K562 (cell line): Measurements from ENCODE around the gene ADTRP. TPM values are rescaled to one million over a fixed set of nuclear protein-coding genes. Genes with fewer than 3 reads are reported as not detected.

Experiments used
- ATAC-seq: fragments of 200-7000 bp; cut with Tn5 transposase; 3 replicates; pipeline ENCODE4 v1.9.1; 2020; ENCODE audit warnings: moderate library complexity
- BruUV-seq: library from RNA; stranded (reverse); fragments of 400-500 nt; replicated peaks from 2 replicates; lab custom pipeline; 2021; lab: Mats Ljungman, UMichigan
- CTCF ChIA-PET: fragments of 300-600 bp; formaldehyde crosslinking; extraction: SDS; loops from one replicate; lab custom pipeline; 2021; ENCODE audit warnings: low intra/inter-chr PET ratio; lab: Yijun Ruan, JAX
- POLR2A ChIA-PET: fragments of 300-600, 350-650 bp; sonication (Branson Sonifier 250); formaldehyde crosslinking; extraction: SDS; loops from one replicate; lab custom pipeline; 2021; ENCODE audit warnings: antibody characterized with exemption, inconsistent platforms; lab: Yijun Ruan, JAX
- DNase-seq, 4 experiments: peaks; one replicate each; pipeline versions ENCODE4 v3.0.0 to v3.0.0-alpha.2; 2011 to 2018; ENCODE audit warnings: low spot score in 3 of 4, mixed read lengths in 3 of 4; ENCODE audit errors: extremely low read depth in 1 of 4
- FAIRE-seq: peaks from 2 replicates; lab custom pipeline; 2011; peaks lifted over from hg19 to GRCh38; lab: Jason Lieb, UNC
- H2AFZ ChIP-seq: 2 replicates; pipeline ENCODE4 v1.6.0; 2011; ENCODE audit warnings: low read depth, low read length, control low read depth, inconsistent platforms
- H3K27ac ChIP-seq: fragments of 200-600 bp; 3 replicates; pipeline ENCODE4 v1.8.0; 2011; ENCODE audit warnings: low read depth, mild to moderate bottlenecking, control low read depth, inconsistent platforms, low read length, moderate library complexity, mixed read lengths; ENCODE audit errors: extremely low read depth
- H3K27me3 ChIP-seq, 2 experiments: fragments of 300-600 bp in 1 of 2; 2 replicates in 1 of 2; 3 replicates in 1 of 2; pipeline versions ENCODE4 v1.6.0 to v1.8.0; 2011; ENCODE audit warnings: inconsistent platforms in 2 of 2, low read length in 2 of 2, mild to moderate bottlenecking in 1 of 2, mixed read lengths in 1 of 2, moderate library complexity in 1 of 2; ENCODE audit not compliant: control insufficient read depth in 2 of 2, insufficient read depth in 2 of 2
- H3K36me3 ChIP-seq: fragments of 300-600 bp; 3 replicates; pipeline ENCODE4 v1.8.0; 2011; ENCODE audit warnings: mild to moderate bottlenecking, low read length, inconsistent platforms; ENCODE audit not compliant: control insufficient read depth, insufficient read depth
- H3K4me1 ChIP-seq, 2 experiments: fragments of 200-600 bp in 1 of 2; replicated peaks in 1 of 2; 2 replicates in 1 of 2; 3 replicates in 1 of 2; pipeline versions ENCODE4 v1.5.1 to v1.8.0; 2011; ENCODE audit warnings: inconsistent platforms in 2 of 2, low read length in 2 of 2, mild to moderate bottlenecking in 1 of 2, mixed read lengths in 1 of 2, moderate library complexity in 1 of 2; ENCODE audit not compliant: control insufficient read depth in 2 of 2, insufficient read depth in 2 of 2
- H3K4me2 ChIP-seq: 2 replicates; pipeline ENCODE4 v1.6.1; 2011; ENCODE audit warnings: low read length, control low read depth, inconsistent platforms, mixed read lengths; ENCODE audit not compliant: insufficient read depth
- H3K4me3 ChIP-seq: fragments of 200-600 bp; sonication (generic), shearing (Covaris generic); 2 replicates; pipeline ENCODE4 v1.5.1; 2016; ENCODE audit warnings: control low read depth, inconsistent platforms
- H3K79me2 ChIP-seq: fragments of 200-600 bp; 3 replicates; pipeline ENCODE4 v1.8.0; 2011; ENCODE audit warnings: low read length, inconsistent platforms; ENCODE audit not compliant: control insufficient read depth, insufficient read depth
- H3K9ac ChIP-seq, 2 experiments: 2 replicates each; pipeline versions ENCODE4 v1.6.0 to v1.6.1; 2011; ENCODE audit warnings: low read depth in 2 of 2, low read length in 2 of 2, control low read depth in 1 of 2, inconsistent platforms in 1 of 2, mild to moderate bottlenecking in 1 of 2, mixed read lengths in 1 of 2; ENCODE audit not compliant: insufficient read depth in 1 of 2
- H3K9me1 ChIP-seq: one replicate; pipeline ENCODE4 v1.6.0; 2011; ENCODE audit warnings: inconsistent platforms, mild to moderate bottlenecking, low read length, moderate library complexity; ENCODE audit not compliant: control insufficient read depth, insufficient read depth
- H3K9me3 ChIP-seq: replicated peaks from 2 replicates; pipeline ENCODE4 v1.5.1; 2011; ENCODE audit warnings: low read depth, low read length, inconsistent platforms; ENCODE audit not compliant: control insufficient read depth, insufficient read depth
- H4K20me1 ChIP-seq: replicated peaks from 2 replicates; pipeline ENCODE4 v1.6.1; 2011; ENCODE audit warnings: low read length, inconsistent platforms, mixed read lengths; ENCODE audit not compliant: control insufficient read depth, insufficient read depth
- CEBPZ ChIP-seq: fragments of 150-350 bp; IDR thresholded peaks from 2 replicates; pipeline ENCODE4 v1.6.1; 2014; ENCODE audit warnings: low read depth, mild to moderate bottlenecking, low read length, borderline replicate concordance
- GTF2B ChIP-seq: IDR thresholded peaks from 2 replicates; pipeline ENCODE4 v1.6.1; 2011; ENCODE audit not compliant: insufficient read length; ENCODE audit errors: extremely low read depth
- HDGF ChIP-seq: fragments of 450-650 bp; IDR thresholded peaks from 2 replicates; pipeline ENCODE4 v1.6.1; 2016
- MGA ChIP-seq: fragments of 450-650 bp; IDR thresholded peaks from 2 replicates; pipeline ENCODE4 v1.6.1; 2016; ENCODE audit warnings: mild to moderate bottlenecking, moderate library complexity
- MTA1 ChIP-seq: fragments of 450-650 bp; IDR thresholded peaks from 2 replicates; pipeline ENCODE4 v1.6.1; 2017; ENCODE audit warnings: borderline replicate concordance
- THRAP3 ChIP-seq: fragments of 450-650 bp; IDR thresholded peaks from 2 replicates; pipeline ENCODE4 v1.6.1; 2016; ENCODE audit warnings: mild to moderate bottlenecking, inconsistent platforms, borderline replicate concordance
- ZNF445 ChIP-seq: fragments of 250-450 bp; sonication (Bioruptor Pico); IDR thresholded peaks from 2 replicates; pipeline ENCODE4 v1.4.0; 2020; ENCODE audit warnings: low read depth, mild to moderate bottlenecking, moderate library complexity
- in situ Hi-C: fragments of 300-500 bp; cut with MboI; formaldehyde crosslinking; loops from 4 replicates; pipeline ENCODE4 v1.15.0; 2018; ENCODE audit warnings: inconsistent platforms, mixed read lengths
- intact Hi-C: fragments of 100-400 bp; cut with micrococcal nuclease; formaldehyde crosslinking; loops from 2 replicates; pipeline ENCODE4 v1.14.2; 2022
- polyA plus RNA-seq, 8 experiments: library from polyadenylated mRNA; depleted of rRNA in 4 of 8; stranded (reverse) in 5 of 8; unstranded in 3 of 8; fragments of >200 nt; fragmentation: Nextera tagmentation in 2 of 8; fragmentation: Illumina TruSeq in 1 of 8; extraction: Ambion mirVana in 2 of 8; extraction: Trizol in 1 of 8; gene quantifications; 2 replicates each; pipeline versions ENCODE4 v1.2.1 to v1.2.3, GENCODE V29; 2011 to 2014; ENCODE audit warnings: inconsistent platforms in 1 of 8, missing spikeins in 1 of 8
- total RNA-seq, 7 experiments: library from RNA; depleted of rRNA in 6 of 7; stranded (reverse); fragments of >200 nt in 6 of 7; fragmentation: Illumina TruSeq in 2 of 7; extraction: Trizol in 2 of 7; gene quantifications; 2 replicates each; pipeline versions ENCODE4 v1.2.1 to v1.2.3, GENCODE V29; 2011 to 2021; ENCODE audit warnings: low replicate concordance in 1 of 7

ADTRP gene
- total and polyA plus RNA-seq, 9 of the 15 experiments (the other 6 are each of a cell fraction or from before 2014, with no cell fraction given): 7.4 to 24.0 (median 13.6) TPM

GRCh38 chr6:11718463-11718862 is 60.1 kb downstream of the ADTRP start:
- no peak overlapping the region for H3K27ac ChIP-seq
- ATAC-seq (no peak), DNase-seq (no peak), FAIRE-seq (no peak)
- H3K9me1 ChIP-seq: no peaks in the 10 kb centered on the region
- no peaks in the 10 kb centered on the region for H3K79me2 ChIP-seq
- intact Hi-C loops: no loop called here
- no peaks in the 10 kb centered on the region for H3K27me3 ChIP-seq
- no peak overlapping the region for H3K9ac ChIP-seq
- CTCF ChIA-PET: no interaction called here
- H3K4me1 ChIP-seq: peaks cover 0 to 3% of the 10 kb centered on the region in 2 experiments; a peak in 1 of 5 replicates
- in situ Hi-C loops: no loop called here
- POLR2A ChIA-PET: interaction anchor here (0.6 to 2.4 kb wide), 4 partner anchors 15 to 614 kb away, joined by 3 to 5 read pairs (median 4); no protein-coding TSS in a partner anchor
- no peaks in the 10 kb centered on the region for H3K9me3 ChIP-seq
- H2AFZ ChIP-seq: no peak overlapping the region
- H3K4me2 ChIP-seq: no peak overlapping the region
- no peaks in the 10 kb centered on the region for H3K36me3 ChIP-seq
- no peaks in the 10 kb centered on the region for H4K20me1 ChIP-seq
- H3K4me3 ChIP-seq: no peak overlapping the region
- no TSS peak for BruUV-seq
- no peak for TF ChIP-seq MTA1
- TF ChIP-seq HDGF: no peak
- TF ChIP-seq ZNF445 (CRISPR knock-in tag): no peak
- no peak for TF ChIP-seq THRAP3
- TF ChIP-seq MGA: no peak
- TF ChIP-seq CEBPZ: no peak
- TF ChIP-seq GTF2B: no peak
